OCI-LY7 (cell line): ENCODE results near the gene KISS1R. TPM values are rescaled to one million over a fixed set of nuclear protein-coding genes. Genes with fewer than 3 reads are reported as not detected.
"Not testable (repeated sequence)": the region's sequence is repeated elsewhere in the genome, so short reads cannot be mapped to it uniquely, and the experiment has no call there.

Source experiments
- BruUV-seq: library from RNA; stranded (reverse); fragments of 400-500 nt; replicated peaks from 2 replicates; lab custom pipeline; 2021; lab: Mats Ljungman, UMichigan
- CTCF ChIA-PET: fragments of 300-600 bp; sonication (Branson Sonifier 250); formaldehyde crosslinking; loops from one replicate; lab custom pipeline; 2022; ENCODE audit warnings: antibody characterized with exemption; ENCODE audit not compliant: unreplicated experiment; lab: Charles Lee
- POLR2A ChIA-PET: fragments of 300-600 bp; sonication (Branson Sonifier 250); formaldehyde crosslinking; loops from one replicate; lab custom pipeline; 2022; ENCODE audit warnings: antibody characterized with exemption; lab: Charles Lee
- DNase-seq: peaks from one replicate; pipeline ENCODE4 v3.0.0-alpha.2; 2015; ENCODE audit warnings: low spot score
- H2AFZ ChIP-seq: fragments of 200-600 bp; sonication (generic), shearing (Covaris generic); 2 replicates; pipeline ENCODE4 v1.6.1; 2014; ENCODE audit warnings: mild to moderate bottlenecking, antibody characterized with exemption, low read length, moderate library complexity
- H3K27ac ChIP-seq: fragments of 200-600 bp; sonication (generic); 2 replicates; pipeline ENCODE4 v1.5.1; 2014; ENCODE audit warnings: mixed run types, low read depth, mild to moderate bottlenecking, moderate library complexity, low read length, inconsistent platforms; ENCODE audit not compliant: poor library complexity, severe bottlenecking
- H3K36me3 ChIP-seq: fragments of 200-600 bp; sonication (generic); 2 replicates; pipeline ENCODE4 v1.6.1; 2014; ENCODE audit warnings: mild to moderate bottlenecking, antibody characterized with exemption, low read length, moderate library complexity, mixed read lengths; ENCODE audit not compliant: insufficient read depth
- H3K4me1 ChIP-seq: fragments of 200-600 bp; sonication (generic); 2 replicates; pipeline ENCODE4 v1.5.1; 2014; ENCODE audit warnings: mild to moderate bottlenecking, low read length; ENCODE audit not compliant: insufficient read depth, poor library complexity, severe bottlenecking
- H3K4me2 ChIP-seq: fragments of 200-600 bp; sonication (generic); 2 replicates; pipeline ENCODE4 v1.6.1; 2014; ENCODE audit warnings: mild to moderate bottlenecking, low read length
- H3K4me3 ChIP-seq: fragments of 200-600 bp; sonication (generic); 2 replicates; pipeline ENCODE4 v1.5.1; 2014; ENCODE audit warnings: mild to moderate bottlenecking, low read depth, low read length; ENCODE audit not compliant: poor library complexity, severe bottlenecking
- H3K79me2 ChIP-seq: fragments of 200-600 bp; sonication (generic); 2 replicates; pipeline ENCODE4 v1.6.1; 2016; ENCODE audit warnings: low read depth, mild to moderate bottlenecking, low read length, moderate library complexity, mixed read lengths; ENCODE audit not compliant: insufficient read depth
- H3K9me2 ChIP-seq: fragments of 200-600 bp; sonication (generic); 2 replicates; pipeline ENCODE4 v1.6.1; 2016; ENCODE audit warnings: mild to moderate bottlenecking, low read length, mixed read lengths; ENCODE audit not compliant: insufficient read depth
- H3K9me3 ChIP-seq: fragments of 200-600 bp; sonication (generic); 2 replicates; pipeline ENCODE4 v1.6.1; 2014; ENCODE audit warnings: mild to moderate bottlenecking, mixed run types, low read length, mixed read lengths
- H4K20me1 ChIP-seq: fragments of 200-600 bp; sonication (generic); 2 replicates; pipeline ENCODE4 v1.6.1; 2014; ENCODE audit warnings: mild to moderate bottlenecking, antibody characterized with exemption, low read length, moderate library complexity, mixed read lengths; ENCODE audit not compliant: insufficient read depth
- CTCF ChIP-seq: fragments of 200-600 bp; sonication (generic); conservative IDR thresholded peaks from 2 replicates; pipeline ENCODE4 v1.5.1; 2014; ENCODE audit warnings: mild to moderate bottlenecking, antibody characterized with exemption, low read length, moderate library complexity, mixed read lengths
- EZH2phosphoT487 ChIP-seq: fragments of 200-600 bp; sonication (generic); IDR thresholded peaks from 2 replicates; pipeline ENCODE4 v1.6.1; 2018; ENCODE audit warnings: low read depth, borderline replicate concordance, mild to moderate bottlenecking, mixed run types, antibody characterized with exemption, low read length, moderate library complexity, mixed read lengths
- intact Hi-C: fragments of 100-400 bp; cut with micrococcal nuclease; formaldehyde crosslinking; loops from one replicate; pipeline ENCODE4 v1.10.0; 2022; ENCODE audit not compliant: unreplicated experiment
- total RNA-seq, 2 experiments: library from RNA; depleted of rRNA in 1 of 2; stranded (reverse); fragments of >200 nt in 1 of 2; shearing (Covaris generic) in 1 of 2; gene quantifications; 2 replicates each; pipeline ENCODE4 v1.2.3, GENCODE V29; 2014 to 2022

Gene KISS1R
- total RNA-seq, 2 experiments from 2014 or later, result not detected

GRCh38 chr19:875265-875879 lies 41.8 kb upstream of the KISS1R start:
- Histone ChIP-seq H3K9me3 (no peaks in the 10 kb centered on the region), H3K9me2 (no peaks in the 10 kb centered on the region), H3K4me3 (no peak overlapping the region), H3K79me2 (no peaks in the 10 kb centered on the region), H3K4me1 (peaks cover 9% of the 10 kb centered on the region), H2AFZ (no peak overlapping the region), H3K36me3 (peaks cover 21% of the 10 kb centered on the region; the same call in 1 of the 2 replicates), H3K4me2 (no peak overlapping the region), H4K20me1 (no peaks in the 10 kb centered on the region), H3K27ac (no peak overlapping the region)
- ChIA-PET CTCF (no interaction called here), POLR2A (no interaction called here)
- BruUV-seq, result no TSS peak
- intact Hi-C loops, result no loop called here
- no peak for DNase-seq
- TF ChIP-seq EZH2phosphoT487 (no peak), CTCF (no peak)

GRCh38 chr19:876089-876488 lies 41.0 kb upstream of the KISS1R start:
- Histone ChIP-seq H3K27ac (no peak overlapping the region), H3K9me3 (no peaks in the 10 kb centered on the region), H3K4me3 (no peak overlapping the region), H3K4me2 (no peak overlapping the region), H3K4me1 (peaks cover 9% of the 10 kb centered on the region), H3K9me2 (no peaks in the 10 kb centered on the region), H2AFZ (no peak overlapping the region), H4K20me1 (no peaks in the 10 kb centered on the region), H3K79me2 (no peaks in the 10 kb centered on the region), H3K36me3 (peaks cover 17% of the 10 kb centered on the region)
- no TSS peak for BruUV-seq
- intact Hi-C loops, result no loop called here
- ChIA-PET CTCF (no interaction called here), POLR2A (no interaction called here)
- TF ChIP-seq EZH2phosphoT487 (no peak), CTCF (no peak)
- no peak for DNase-seq

GRCh38 chr19:876780-877314 lies 40.3 kb upstream of the KISS1R start:
- Histone ChIP-seq H3K4me2 (no peak overlapping the region), H4K20me1 (no peaks in the 10 kb centered on the region), H2AFZ (no peak overlapping the region), H3K9me2 (no peaks in the 10 kb centered on the region), H3K27ac (no peak overlapping the region), H3K4me3 (no peak overlapping the region), H3K9me3 (no peaks in the 10 kb centered on the region), H3K4me1 (peaks cover 9% of the 10 kb centered on the region), H3K79me2 (no peaks in the 10 kb centered on the region), H3K36me3 (peaks cover 21% of the 10 kb centered on the region)
- no TSS peak for BruUV-seq
- TF ChIP-seq CTCF, result no peak
- no peak for TF ChIP-seq EZH2phosphoT487
- POLR2A ChIA-PET, result no interaction called here
- intact Hi-C loops, result no loop called here
- CTCF ChIA-PET, result interaction anchor here (0.6 kb wide), 1 partner anchor 272 kb away, joined by 4 read pairs; no protein-coding TSS in a partner anchor
- no peak for DNase-seq

- BruUV-seq, DNase-seq, H4K20me1 ChIP-seq, H3K79me2 ChIP-seq, H2AFZ ChIP-seq, intact Hi-C loops, H3K27ac ChIP-seq, H3K4me1 ChIP-seq, H3K4me3 ChIP-seq, H3K9me3 ChIP-seq, CTCF ChIA-PET, H3K4me2 ChIP-seq, H3K9me2 ChIP-seq: not testable (repeated sequence)
- H3K36me3 ChIP-seq, result peaks cover 33% of the 10 kb centered on the region
- POLR2A ChIA-PET, result interaction anchor here (0.7 kb wide), 1 partner anchor 27 kb away, joined by 6 read pairs; no protein-coding TSS in a partner anchor
Observed at GRCh38 chr19:877992-878660, 39.0 kb upstream of the KISS1R start.
